Stimulated activated CD8-positive, alpha-beta memory T cell treated with anti-CD3 and anti-CD28 coated beads, Interleukin-2, amount 100 ng/mL, for 1 hour (primary cell): ENCODE results near the gene AGAP1.

Experiments used
- DNase-seq, 2 donors: peaks; one replicate each; pipeline ENCODE4 v3.0.0-alpha.2; 2020; ENCODE audit warnings: low read depth in 2 of 2

AGAP1 gene

GRCh38 chr2:235665661-235666212 is 171.9 kb downstream of the AGAP1 start:
- no peak for DNase-seq

- DNase-seq: no peak
Measured at GRCh38 chr2:235666213-235666781, 172.5 kb downstream of the AGAP1 start.

GRCh38 chr2:235668782-235669181 is 174.9 kb downstream of the AGAP1 start:
- no peak for DNase-seq

DNA sequence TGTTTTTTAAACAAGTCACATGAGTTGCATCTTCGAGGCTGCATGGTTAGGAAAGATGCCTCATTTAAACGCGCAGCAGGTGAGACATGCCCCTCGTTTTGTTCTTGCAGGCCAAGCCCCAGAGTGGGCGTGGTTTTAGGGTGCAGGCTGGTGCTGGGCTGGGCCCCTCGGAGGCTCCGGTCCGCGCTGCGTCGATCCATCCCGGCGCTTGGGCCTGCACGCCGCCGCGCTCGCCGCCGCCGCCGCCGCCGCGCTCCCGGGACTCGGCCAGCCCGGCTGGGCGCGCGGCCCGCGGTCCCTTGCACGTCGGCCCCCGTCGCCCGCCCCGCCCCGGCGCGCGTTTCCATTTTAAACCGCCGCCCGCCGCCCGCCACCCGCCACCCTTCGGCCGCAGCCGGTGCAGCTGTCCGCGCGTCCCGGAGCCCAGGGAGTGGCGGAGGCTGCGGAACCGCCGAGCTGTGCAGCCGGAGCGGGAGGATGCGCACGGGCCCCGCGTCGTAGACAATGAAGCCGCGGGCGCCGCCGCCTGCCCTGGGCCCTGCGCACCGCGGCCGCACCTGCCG is 175.5 kb downstream of the AGAP1 start:
- no peak for DNase-seq

DNA sequence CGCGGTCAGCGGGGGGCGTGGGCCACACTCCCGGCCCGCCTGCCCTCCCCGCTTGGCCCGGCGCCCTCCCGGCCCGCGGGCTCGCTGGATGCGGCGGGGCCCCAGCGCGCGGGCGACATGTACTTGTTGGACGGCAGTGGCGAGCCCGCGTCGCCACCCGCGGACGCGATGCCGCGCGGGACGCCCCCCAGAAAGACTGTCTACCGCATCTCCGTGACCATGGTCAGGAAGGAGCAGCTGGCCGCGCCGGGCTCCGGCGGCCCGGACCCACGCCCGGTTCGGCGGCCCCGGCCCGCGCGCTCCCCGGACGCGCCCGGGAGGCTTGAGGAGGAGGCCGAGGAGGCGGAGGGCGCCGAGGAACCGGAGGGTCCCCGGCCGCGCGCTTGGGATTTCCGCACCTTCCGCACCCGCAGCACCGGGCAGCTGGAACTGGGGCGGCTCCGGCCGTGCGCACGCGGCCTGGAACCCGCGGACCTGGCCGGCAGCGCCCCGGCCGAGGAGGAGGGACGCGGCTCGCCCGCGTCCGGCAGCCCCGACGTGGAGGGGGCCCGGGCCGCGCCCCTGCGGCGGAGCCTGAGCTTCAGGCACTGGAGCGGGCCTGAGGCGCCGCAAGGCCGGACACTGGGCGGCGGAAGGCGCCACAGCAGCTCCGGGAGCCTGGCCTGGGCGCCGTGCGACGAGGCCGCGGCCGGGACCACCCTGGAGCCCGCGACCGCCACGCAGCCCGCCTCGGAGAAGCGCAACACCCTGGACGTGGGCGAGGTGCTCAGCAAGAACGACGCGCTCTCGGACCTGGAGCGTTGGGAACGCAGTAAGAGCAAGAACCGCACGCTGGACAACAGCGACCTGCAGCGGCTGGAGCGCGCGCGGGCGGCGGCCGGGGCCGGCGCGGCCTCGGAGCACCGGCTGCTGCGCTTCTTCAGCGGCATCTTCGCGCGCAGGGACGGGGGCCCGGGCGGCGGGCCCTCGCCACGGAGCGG is 176.4 kb downstream of the AGAP1 start:
- no peak for DNase-seq

DNA sequence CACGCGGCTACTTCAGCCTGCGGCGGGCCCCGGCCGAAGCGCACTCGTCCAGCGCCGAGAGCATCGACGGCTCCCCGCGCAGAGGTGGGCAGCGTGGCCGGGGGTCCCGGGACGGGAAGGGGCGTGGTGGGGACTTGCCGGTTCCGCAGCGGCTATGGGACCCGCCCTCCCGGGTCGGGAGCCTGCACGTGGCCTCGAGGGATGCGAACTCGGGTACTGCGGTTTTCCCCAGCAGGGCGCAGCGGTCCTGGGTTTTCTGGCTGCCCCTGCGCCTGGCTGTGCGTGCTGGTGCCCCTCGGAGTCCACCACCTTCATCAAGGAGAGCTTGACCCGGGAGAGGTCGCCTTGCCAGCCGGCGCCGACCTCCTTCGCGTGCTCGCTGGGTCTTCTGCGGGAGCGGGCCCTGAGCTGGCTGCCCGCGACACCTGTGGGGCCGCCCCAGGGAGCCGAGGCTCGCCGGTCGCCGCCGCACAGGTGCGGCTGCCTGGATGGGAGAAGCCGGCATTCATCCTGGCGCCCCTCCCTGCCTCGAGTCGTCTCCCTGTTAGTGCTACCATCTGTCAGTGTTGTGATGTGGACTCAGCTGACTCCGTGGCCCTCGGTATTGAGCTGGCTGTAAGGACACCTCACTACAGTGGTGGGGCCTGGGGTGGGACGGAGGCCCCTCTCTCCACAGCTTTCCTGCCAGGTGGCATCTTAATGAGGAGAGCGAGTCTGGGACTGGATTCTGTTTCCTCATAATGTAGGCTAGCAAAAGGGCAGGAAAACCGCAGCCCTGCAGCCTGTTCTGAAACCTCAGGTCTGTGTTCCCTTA is 177.3 kb downstream of the AGAP1 start:
- no peak for DNase-seq

GRCh38 chr2:235672720-235673119 is 178.9 kb downstream of the AGAP1 start:
- no peak for DNase-seq

DNA sequence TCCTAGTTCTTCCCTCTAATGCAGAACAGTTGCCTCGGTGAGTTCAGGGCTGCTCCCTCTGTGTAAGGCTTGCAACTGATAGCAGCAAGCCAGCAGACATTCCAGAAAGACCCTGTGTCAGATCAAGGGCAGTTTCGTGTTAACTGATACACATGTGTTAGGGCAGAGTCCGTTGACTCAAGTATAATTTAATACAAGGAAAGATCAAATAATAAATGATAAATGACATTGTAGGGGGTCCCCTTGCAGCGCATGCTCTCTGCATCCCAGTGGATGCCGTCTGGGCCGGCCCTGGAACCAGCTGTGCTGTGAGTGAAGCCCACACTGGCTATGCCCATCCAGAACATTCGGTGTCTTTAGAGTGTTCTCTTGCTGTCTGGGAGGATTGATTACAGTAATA is 180.3 kb downstream of the AGAP1 start:
- no peak for DNase-seq

GRCh38 chr2:235674812-235675211 is 181.0 kb downstream of the AGAP1 start:
- DNase-seq: no peak

GRCh38 chr2:235675678-235676535 is 182.1 kb downstream of the AGAP1 start:
- no peak for DNase-seq

GRCh38 chr2:235676536-235676799 is 182.6 kb downstream of the AGAP1 start:
- no peak for DNase-seq

- no peak for DNase-seq
Measured at GRCh38 chr2:235677276-235677788, 183.5 kb downstream of the AGAP1 start.

DNA sequence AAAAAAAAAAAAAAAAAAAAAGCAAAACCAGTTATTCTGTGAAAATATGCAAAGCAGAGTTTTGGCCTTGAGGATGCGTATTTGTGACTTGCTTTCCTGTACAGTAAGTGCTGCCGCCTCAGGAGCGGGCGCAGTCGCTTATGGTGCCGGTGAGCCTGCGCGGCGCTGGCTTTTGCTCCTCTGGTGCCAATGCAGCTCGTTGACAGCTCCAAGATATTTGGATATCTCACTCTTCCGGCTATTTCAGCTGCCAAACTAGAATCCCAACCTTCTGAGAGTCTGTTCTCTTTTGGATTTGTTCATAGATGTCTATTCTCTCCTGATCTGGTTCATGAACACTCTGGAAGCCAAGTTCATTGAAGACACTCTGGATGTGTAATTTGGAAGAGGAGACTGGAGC is 184.1 kb downstream of the AGAP1 start:
- DNase-seq: no peak

DNA sequence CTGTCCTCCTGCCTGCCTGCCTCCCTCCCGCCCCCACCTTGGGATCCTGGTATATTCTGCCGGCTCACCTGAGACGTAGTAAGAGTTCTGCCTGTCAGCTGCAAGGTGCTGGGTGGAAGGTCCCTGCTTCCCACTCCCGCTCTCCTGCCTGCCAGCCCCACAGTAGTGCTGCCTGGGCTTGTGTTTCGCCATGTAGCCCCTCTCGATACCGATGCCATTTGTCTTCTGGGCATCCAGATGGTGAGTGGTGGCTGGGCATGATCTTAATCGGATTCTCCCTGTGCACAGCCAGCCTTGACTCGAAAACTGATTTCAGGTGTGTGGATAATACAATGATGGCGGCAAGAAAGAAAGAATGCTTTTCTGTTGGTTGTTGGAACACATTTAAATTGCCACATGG is 184.9 kb downstream of the AGAP1 start:
- no peak for DNase-seq

DNA sequence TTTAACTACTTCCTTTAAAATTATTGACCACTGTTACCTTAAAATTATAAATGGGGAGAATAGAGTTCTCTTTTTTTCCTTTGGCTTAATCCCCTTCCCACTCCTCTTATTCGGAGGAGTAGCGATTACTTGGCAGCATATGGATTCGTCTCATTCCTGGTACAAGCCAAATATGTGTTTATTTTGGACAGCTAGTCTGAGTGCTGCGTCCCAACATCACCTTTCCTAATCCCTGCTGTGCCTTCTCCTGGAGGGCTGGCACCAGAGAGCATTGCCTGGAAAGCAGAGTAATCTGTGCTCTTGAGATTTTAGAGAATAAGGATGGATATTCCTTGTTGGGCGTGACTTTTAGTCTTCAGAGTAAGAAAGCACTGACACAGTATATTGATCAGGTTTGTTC is 185.6 kb downstream of the AGAP1 start:
- DNase-seq: no peak

- no peak for DNase-seq
Measured at GRCh38 chr2:235685024-235685721, 191.3 kb downstream of the AGAP1 start.

GRCh38 chr2:235688511-235689426 is 194.9 kb downstream of the AGAP1 start:
- DNase-seq: no peak

DNA sequence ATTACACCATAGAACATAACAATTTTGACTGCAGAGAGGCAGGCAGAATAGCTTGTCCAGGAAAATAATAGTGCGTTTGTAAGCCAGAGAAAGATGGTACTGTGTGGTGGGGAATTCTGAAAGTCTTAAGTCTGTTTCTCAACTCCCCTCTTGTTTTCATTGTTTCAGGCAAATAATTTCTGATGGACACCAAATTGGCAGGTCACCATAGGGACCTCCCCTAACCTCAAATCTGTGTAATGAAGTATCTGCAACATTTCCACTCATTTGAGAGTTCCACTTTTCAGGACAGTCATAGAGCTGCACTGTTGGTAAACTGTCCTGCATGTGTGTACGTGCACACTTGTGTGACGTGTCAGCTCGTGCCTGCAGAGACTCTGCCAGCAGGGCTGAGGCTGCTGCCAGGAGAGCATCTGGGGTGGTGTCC is 195.6 kb downstream of the AGAP1 start:
- DNase-seq: no peak
